ENCODE data around the gene MAN1A2.
A peak's percentile ranks its signal among the peaks of the same experiment; 100 is the strongest.

The MAN1A2 gene

DNA sequence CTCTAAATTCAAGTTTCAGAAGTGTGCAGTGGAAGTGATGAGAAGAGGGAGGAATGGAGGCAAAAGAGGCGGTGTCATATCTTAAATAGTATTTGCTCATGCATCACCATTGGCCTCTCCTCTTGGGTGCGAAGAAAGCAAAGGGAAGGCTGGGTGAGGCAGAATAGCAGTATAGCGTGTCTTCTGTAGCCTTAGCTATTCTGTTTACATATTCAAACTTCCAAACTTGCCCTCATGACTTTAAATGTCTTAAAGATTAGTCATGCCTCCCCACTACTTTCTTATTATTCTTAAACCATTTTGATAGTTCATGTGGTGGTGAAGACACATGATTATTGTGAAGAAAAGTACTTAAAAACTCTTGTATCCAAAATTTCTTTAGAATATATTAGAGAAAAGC is 134.0 kb downstream of the MAN1A2 start:
- no peak for DNase-seq

DNA sequence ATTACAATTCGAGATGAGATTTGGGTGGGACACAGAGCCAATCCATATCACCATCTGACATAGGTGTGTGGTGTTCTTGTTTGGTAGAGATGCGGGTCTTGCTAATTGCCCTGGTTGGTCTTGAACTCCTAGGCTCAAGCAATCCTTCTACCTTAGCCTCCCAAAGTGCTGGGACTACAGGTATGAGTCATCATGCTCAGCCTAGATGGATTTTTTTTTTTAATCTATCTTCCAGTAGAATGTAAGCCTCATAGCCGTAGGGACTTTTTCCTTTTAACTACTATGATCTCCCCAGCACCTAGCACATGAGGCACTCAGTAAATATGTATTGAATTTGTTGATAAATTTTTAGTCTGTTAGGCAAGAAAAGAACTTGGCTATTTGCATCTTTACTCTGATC is 144.0 kb downstream of the MAN1A2 start:
- DNase-seq: no peak

DNA sequence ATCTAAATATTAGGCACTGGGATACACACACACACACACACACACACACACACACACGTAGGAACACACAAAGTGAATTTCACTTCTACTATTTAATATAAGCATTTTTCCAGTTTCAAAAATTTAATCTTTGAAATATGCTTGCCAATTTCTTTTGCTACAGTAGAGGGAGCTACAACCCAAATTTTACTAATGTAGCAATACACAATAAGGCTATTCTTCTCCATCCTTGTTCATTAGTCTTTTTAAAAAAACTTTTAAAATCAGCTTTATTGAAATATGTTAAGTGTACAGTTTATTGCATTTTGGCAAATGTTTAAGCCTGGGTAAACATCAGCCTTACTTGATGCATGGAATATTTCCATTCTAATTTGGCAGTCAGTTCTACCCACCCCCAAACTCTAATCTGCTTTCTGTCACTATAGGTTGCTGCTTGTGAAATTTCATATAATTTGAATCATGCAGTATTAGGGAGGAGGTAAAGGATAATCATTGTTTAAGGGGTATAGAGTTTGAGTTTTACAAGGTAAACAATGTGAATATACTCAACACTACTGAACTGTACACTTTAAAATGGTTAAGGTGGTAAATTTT is 145.6 kb downstream of the MAN1A2 start:
- DNase-seq: peak in 1 of 2 donors; percentile 48

DNA sequence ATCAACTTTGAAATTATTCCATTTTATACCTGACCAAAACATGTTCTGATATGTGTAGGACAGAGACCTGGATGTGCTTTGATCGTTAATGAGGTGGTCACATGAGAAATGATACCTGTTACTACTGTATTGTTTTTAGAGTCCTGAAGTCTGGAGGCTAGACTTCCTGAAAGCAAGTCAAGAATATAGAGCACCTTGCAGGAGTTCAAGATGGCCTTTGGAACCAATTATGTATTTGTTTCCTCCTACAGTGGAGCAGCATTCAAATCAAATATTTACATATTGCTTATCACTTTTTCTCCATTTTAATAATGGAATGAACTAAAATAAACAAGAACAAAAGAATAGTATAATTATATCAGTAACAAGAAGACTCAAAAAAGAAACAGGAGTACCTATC is 155.9 kb downstream of the MAN1A2 start:
- DNase-seq: no peak

- DNase-seq: no peak
Measured at GRCh38 chr1:117527074-117527473, 159.8 kb downstream of the MAN1A2 start.

- DNase-seq: no peak
Measured at GRCh38 chr1:117527566-117528102, 160.4 kb downstream of the MAN1A2 start.

- DNase-seq: no peak
Measured at GRCh38 chr1:117529683-117530082, 162.4 kb downstream of the MAN1A2 start.

GRCh38 chr1:117531222-117531621 is 164.0 kb downstream of the MAN1A2 start:
- no peak for DNase-seq

GRCh38 chr1:117534995-117535467 is 167.8 kb downstream of the MAN1A2 start:
- peak; percentile 40 to 75 for DNase-seq

GRCh38 chr1:117535821-117536220 is 168.6 kb downstream of the MAN1A2 start:
- no peak for DNase-seq

- no peak for DNase-seq
Measured at GRCh38 chr1:117537291-117537920, 170.2 kb downstream of the MAN1A2 start.

DNA sequence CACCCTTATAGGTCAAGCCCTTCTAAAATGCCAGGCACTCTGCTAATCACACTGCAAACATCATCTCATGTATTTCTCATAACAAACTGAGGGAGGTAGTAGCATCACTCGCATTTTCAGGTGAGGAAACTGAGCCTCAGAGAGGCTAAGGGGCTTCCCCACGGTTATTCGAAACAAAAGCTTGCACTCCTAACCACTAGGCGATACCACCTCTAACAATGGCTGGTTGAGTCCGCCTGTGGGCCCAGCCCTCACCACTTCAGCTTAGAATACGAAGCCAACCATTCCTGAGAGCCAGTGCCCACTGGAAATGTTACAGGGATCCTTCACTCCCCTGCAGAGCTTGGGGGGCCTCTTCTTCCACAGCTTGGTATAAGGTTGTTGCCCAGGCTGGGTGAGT is 173.3 kb downstream of the MAN1A2 start:
- no peak for DNase-seq

DNA sequence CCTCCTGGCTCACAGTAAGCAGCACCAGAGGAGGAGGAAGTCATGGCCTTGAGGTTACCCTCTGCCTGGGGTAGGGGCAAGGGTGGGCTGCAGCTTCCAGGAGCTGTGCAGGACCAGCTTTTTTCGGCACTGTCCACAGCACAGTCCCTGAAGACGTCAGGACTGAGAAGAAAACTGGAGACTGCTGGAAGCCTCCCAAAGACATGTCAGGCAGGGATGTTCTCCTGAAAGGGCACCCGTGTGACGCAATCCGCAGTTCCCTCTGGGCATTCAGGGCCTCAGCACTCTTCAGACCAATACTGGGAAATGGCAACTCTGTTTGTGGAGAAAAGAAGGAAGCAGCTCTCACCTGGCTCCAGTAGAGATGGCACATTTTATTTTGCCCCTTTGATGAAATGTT is 173.8 kb downstream of the MAN1A2 start:
- DNase-seq: no peak

DNA sequence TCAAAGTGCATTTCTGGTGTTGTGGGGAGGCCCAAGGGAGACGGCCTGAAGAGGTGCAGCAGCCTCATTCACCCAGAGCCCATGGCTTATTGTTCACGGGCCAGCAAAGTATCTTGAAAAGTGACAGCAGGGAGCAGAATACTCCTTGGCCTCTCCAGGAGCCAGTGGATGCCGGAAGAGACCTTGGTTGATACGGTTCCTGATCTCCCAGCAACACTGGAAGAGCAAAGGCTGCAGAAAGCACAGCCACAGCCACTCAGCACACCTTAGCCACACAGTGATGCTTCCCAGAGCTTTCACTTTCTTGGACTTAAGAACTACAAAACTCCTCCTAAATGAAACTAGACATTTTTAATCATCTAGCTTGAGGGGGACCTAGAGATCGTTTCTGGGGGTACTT is 174.3 kb downstream of the MAN1A2 start:
- no peak for DNase-seq

DNA sequence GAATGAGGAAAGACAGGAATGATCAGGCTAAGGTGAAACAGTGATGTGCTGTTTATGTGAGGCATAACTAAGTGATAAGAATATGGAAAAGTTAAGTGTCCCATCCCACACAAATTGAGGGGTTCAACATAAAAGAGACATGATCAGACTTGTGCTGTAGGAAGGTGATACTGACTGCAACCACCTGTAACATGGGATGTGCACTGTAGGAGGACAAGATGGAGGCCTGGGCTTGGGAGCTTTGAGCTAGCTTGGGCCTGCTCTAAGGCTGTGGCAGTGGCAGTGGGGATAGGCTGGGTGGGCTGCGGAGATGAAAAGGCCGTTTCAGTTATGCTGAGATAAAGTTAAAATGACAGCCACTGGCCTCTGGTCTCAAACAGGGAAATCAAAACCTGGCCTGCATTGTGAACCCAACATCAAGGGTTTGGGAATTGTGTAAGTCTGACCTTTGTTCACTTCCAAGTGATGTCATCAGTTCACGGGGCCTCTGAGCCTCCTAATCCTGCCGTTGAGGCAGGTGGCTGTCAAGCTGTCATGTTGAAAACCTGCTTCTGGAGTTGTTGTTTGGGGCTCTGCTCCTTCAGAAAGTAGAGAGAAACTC is 177.4 kb downstream of the MAN1A2 start:
- DNase-seq: no peak

GRCh38 chr1:117546467-117546866 is 179.2 kb downstream of the MAN1A2 start:
- no peak for DNase-seq

DNA sequence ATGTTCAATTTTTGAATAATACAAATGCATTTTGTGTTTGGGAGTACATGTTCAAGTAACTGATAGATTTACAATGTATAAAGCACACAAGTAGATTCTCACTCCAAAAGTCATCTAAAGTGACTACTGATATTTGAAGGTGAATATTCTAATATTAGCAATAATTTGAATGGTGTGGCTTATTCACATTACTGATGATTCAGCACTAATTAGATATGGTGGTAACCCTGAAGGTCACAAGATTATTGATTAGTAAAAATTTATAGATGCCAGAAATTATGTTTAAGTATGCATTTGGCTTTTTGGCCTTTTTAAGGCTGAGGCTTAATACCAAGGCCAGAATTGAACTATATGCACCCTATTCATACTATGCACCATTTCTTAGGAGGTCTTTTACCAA is 186.2 kb downstream of the MAN1A2 start:
- DNase-seq: no peak

DNA sequence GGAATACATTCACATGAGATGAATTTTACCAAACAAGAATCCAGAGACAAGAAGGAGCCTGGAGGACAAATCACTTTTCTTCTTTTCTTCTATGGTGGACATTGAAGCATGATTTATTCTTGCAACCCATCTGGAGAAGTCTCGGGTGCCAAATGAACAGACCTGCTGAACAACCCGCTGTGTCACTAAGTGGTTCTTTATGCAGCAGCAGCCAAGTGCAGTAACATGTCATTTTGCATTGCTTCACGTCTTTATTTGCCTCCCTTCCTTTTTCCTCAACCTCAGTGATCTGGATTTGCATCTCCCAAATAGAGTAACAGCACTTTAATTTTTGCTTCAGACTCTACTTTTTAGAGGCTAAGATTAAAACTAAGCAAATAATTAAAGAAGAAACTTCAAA is 188.6 kb downstream of the MAN1A2 start:
- no peak for DNase-seq

GRCh38 chr1:117556341-117556740 is 189.1 kb downstream of the MAN1A2 start:
- DNase-seq: no peak

DNA sequence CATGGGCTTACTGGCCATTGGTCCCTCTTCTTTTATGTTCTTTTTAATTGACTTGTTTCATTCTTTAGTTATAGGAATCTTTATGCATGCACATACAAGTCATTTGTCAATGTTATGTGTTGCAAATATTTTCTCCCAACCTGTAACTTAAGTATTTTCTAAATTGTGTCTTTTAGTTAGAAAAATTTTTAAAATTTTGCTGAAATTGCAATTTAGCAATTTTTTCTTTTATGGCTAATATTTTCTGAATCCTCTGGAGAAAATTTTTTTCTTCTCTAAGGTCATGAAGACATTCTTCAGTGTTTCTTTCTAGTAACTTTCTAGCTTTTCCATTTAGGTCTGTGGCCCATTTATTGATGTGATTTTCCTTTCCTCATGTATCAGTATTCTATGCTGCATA is 189.7 kb downstream of the MAN1A2 start:
- DNase-seq: no peak

GRCh38 chr1:117558451-117558850 is 191.2 kb downstream of the MAN1A2 start:
- peak in 1 of 2 donors; percentile 22 for DNase-seq

- DNase-seq: no peak
Measured at GRCh38 chr1:117559139-117559538, 191.9 kb downstream of the MAN1A2 start.

DNA sequence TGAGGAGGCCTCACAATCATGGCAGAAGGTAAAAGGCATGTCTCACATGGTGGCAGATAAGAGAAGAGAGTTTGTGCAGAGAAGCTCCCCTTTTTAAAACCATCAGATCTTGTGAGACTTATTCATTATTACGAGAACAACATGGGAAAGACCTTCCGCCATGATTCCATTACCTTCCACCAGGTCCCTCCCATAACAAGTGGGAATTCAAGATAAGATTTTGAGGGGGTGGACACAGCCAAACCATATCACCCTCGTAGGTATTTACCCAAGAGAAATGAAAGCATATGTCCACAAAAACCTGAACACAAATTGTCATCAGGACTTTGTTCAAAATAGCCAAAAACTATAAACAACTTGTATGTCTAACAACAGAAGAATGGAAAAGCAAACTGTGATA is 192.7 kb downstream of the MAN1A2 start:
- DNase-seq: no peak

- DNase-seq: no peak
Measured at GRCh38 chr1:117561071-117561470, 193.8 kb downstream of the MAN1A2 start.
